Hepatocyte (in vitro differentiated cells): ENCODE measurements around the gene AP2A2. TPM values are rescaled to one million over a fixed set of nuclear protein-coding genes. Genes with fewer than 3 reads are reported as not detected.

ENCODE experiments used
- DNase-seq: peaks from one replicate; pipeline ENCODE4 v3.0.0-alpha.2; 2016; ENCODE audit warnings: low spot score
- H2AFZ ChIP-seq: fragments of 200-600 bp; sonication (generic); 2 replicates; pipeline ENCODE4 v1.6.0; 2016; ENCODE audit warnings: antibody characterized with exemption, mild to moderate bottlenecking
- H3K27ac ChIP-seq: fragments of 200-600 bp; sonication (generic); 2 replicates; pipeline ENCODE4 v1.5.1; 2016; ENCODE audit warnings: mild to moderate bottlenecking
- H3K27me3 ChIP-seq: fragments of 200-600 bp; sonication (generic); 2 replicates; pipeline ENCODE4 v1.6.1; 2016
- H3K36me3 ChIP-seq: fragments of 200-600 bp; sonication (generic); replicated peaks from 2 replicates; pipeline ENCODE4 v1.5.1; 2016; ENCODE audit warnings: low read depth; ENCODE audit not compliant: insufficient read depth
- H3K4me1 ChIP-seq: fragments of 200-600 bp; sonication (generic); 2 replicates; pipeline ENCODE4 v1.5.1; 2016; ENCODE audit warnings: mild to moderate bottlenecking, moderate library complexity; ENCODE audit not compliant: insufficient read depth
- H3K4me2 ChIP-seq: fragments of 200-600 bp; sonication (generic); 2 replicates; pipeline ENCODE4 v1.6.0; 2016
- H3K4me3 ChIP-seq: fragments of 200-600 bp; sonication (generic); 2 replicates; pipeline ENCODE4 v1.5.1; 2016; ENCODE audit warnings: mild to moderate bottlenecking
- H3K79me2 ChIP-seq: fragments of 200-600 bp; sonication (generic); 2 replicates; pipeline ENCODE4 v1.6.0; 2017; ENCODE audit warnings: mild to moderate bottlenecking
- H3K9me2 ChIP-seq: fragments of 200-600 bp; sonication (generic); replicated peaks from 2 replicates; pipeline ENCODE4 v1.6.0; 2017; ENCODE audit warnings: mild to moderate bottlenecking; ENCODE audit not compliant: insufficient read depth
- H3K9me3 ChIP-seq: fragments of 200-600 bp; sonication (generic); 2 replicates; pipeline ENCODE4 v1.5.1; 2016; ENCODE audit warnings: low read depth, mild to moderate bottlenecking
- H4K20me1 ChIP-seq: fragments of 200-600 bp; sonication (generic); 2 replicates; pipeline ENCODE4 v1.6.0; 2016; ENCODE audit warnings: mild to moderate bottlenecking; ENCODE audit not compliant: insufficient read depth, poor library complexity, severe bottlenecking
- EZH2 ChIP-seq: fragments of 200-600 bp; sonication (generic); IDR thresholded peaks from 2 replicates; pipeline ENCODE4 v1.6.1; 2016; ENCODE audit warnings: antibody characterized with exemption, mild to moderate bottlenecking, borderline replicate concordance
- EZH2phosphoT487 ChIP-seq: fragments of 200-600 bp; sonication (generic); IDR thresholded peaks from one replicate; pipeline ENCODE4 v1.6.1; 2018; ENCODE audit warnings: antibody characterized with exemption, mild to moderate bottlenecking, low read depth, moderate library complexity; ENCODE audit not compliant: unreplicated experiment, severe bottlenecking
- WGBS: methylation state at CpG from one replicate; pipeline ENCODE4 v1.1.6; 2016; ENCODE audit warnings: low lambda C conversion rate; ENCODE audit errors: missing lambda C conversion rate; 5-methylcytosine and 5-hydroxymethylcytosine counted together
- polyA plus RNA-seq: library from polyadenylated mRNA; unstranded; fragments of >200 nt; fragmentation: Nextera tagmentation; extraction: Ambion mirVana; gene quantifications from 2 replicates; pipeline ENCODE4 v1.2.1, GENCODE V29; 2016
- total RNA-seq: library from RNA; depleted of rRNA; stranded (reverse); fragments of >200 nt; gene quantifications from 2 replicates; pipeline ENCODE4 v1.2.3, GENCODE V29; 2014
- TF ChIP-seq, protein P1 (sequence below): fragments of 200-600 bp; sonication (generic); IDR thresholded peaks from 2 replicates; pipeline ENCODE4 v1.5.1; 2016; ENCODE audit warnings: antibody characterized with exemption, mild to moderate bottlenecking; ENCODE audit not compliant: poor library complexity

AP2A2 gene
- total and polyA plus RNA-seq, 2 experiments from 2014 or later = 49.7 to 68.0 TPM

DNA sequence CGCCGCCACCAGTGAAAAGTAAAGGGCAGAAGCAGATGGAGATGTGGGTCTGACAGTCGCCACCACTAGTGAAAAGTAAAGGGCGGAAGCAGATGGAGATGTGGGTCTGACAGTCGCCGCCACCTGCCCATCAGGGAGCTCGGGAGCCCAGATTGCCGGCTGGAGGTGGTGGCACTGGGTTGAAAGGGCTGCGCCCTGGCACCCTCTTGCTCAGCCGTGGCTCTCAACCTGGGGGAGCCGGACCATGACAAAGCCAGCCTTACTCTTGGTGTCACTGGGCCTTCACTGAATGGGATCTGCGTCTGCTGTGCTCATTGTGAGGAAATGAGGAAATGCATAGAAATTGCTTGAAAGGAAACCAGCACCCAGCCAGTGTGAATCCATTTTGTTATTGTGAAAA, 36.3 kb downstream of the AP2A2 start:
- no peaks in the 10 kb centered on the region for H3K36me3 ChIP-seq
- WGBS = 93% methylated on average over 10 of the region's 12 CpGs
- TF ChIP-seq EZH2 (no peak), EZH2phosphoT487 (no peak)
- TF ChIP-seq, protein P1, sequence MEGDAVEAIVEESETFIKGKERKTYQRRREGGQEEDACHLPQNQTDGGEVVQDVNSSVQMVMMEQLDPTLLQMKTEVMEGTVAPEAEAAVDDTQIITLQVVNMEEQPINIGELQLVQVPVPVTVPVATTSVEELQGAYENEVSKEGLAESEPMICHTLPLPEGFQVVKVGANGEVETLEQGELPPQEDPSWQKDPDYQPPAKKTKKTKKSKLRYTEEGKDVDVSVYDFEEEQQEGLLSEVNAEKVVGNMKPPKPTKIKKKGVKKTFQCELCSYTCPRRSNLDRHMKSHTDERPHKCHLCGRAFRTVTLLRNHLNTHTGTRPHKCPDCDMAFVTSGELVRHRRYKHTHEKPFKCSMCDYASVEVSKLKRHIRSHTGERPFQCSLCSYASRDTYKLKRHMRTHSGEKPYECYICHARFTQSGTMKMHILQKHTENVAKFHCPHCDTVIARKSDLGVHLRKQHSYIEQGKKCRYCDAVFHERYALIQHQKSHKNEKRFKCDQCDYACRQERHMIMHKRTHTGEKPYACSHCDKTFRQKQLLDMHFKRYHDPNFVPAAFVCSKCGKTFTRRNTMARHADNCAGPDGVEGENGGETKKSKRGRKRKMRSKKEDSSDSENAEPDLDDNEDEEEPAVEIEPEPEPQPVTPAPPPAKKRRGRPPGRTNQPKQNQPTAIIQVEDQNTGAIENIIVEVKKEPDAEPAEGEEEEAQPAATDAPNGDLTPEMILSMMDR = no peak
- no peak for DNase-seq
- peaks cover 10% of the 10 kb centered on the region for H4K20me1 ChIP-seq
- H3K9me2 ChIP-seq = no peaks in the 10 kb centered on the region
- peaks cover 19% of the 10 kb centered on the region for H3K4me1 ChIP-seq
- peaks cover 51% of the 10 kb centered on the region for H3K79me2 ChIP-seq
- H3K27ac ChIP-seq = no peak overlapping the region
- H2AFZ ChIP-seq = no peak overlapping the region
- H3K9me3 ChIP-seq = no peaks in the 10 kb centered on the region
- no peaks in the 10 kb centered on the region for H3K27me3 ChIP-seq
- H3K4me2 ChIP-seq = no peak overlapping the region
- no peak overlapping the region for H3K4me3 ChIP-seq

DNA sequence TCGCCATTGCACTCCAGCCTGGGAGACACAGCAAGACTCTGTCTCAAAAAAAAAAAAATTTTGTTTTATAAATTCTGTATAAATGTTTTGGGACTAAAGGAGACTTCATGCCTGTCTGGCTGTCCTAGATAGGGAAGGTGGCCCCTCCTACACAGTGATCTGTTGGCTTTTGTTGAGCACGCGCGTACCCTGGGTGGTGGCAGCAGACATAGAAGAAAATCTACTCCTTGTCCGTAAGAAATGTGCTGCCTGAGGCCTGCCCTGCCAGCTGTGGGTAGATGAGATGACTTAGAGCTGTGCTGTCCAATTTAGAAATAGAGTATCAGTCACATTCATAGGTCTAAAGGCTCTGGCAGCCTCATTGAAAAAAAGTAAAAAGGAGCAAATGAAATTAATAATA, 37.0 kb downstream of the AP2A2 start:
- no peak for DNase-seq
- no peaks in the 10 kb centered on the region for H3K9me2 ChIP-seq
- no peaks in the 10 kb centered on the region for H3K9me3 ChIP-seq
- H3K4me2 ChIP-seq = no peak overlapping the region
- 97% methylated on average over 5 of the region's 5 CpGs for whole genome bisulfite sequencing
- H3K79me2 ChIP-seq = peaks cover 48% of the 10 kb centered on the region
- peaks cover 12% of the 10 kb centered on the region for H3K4me1 ChIP-seq
- peaks cover 6% of the 10 kb centered on the region for H4K20me1 ChIP-seq
- no peak overlapping the region for H2AFZ ChIP-seq
- TF ChIP-seq, protein P1 = no peak
- TF ChIP-seq EZH2 = no peak
- TF ChIP-seq EZH2phosphoT487 = no peak
- H3K36me3 ChIP-seq = no peaks in the 10 kb centered on the region
- H3K27me3 ChIP-seq = no peaks in the 10 kb centered on the region
- H3K4me3 ChIP-seq = no peak overlapping the region
- no peak overlapping the region for H3K27ac ChIP-seq

GRCh38 chr11:963852-964251, 38.2 kb downstream of the AP2A2 start:
- H3K4me2 ChIP-seq = no peak overlapping the region
- no peak for TF ChIP-seq EZH2
- TF ChIP-seq, protein P1 = no peak
- TF ChIP-seq EZH2phosphoT487 = no peak
- H3K79me2 ChIP-seq = peaks cover 41% of the 10 kb centered on the region
- H3K36me3 ChIP-seq = no peaks in the 10 kb centered on the region
- no peak overlapping the region for H3K27ac ChIP-seq
- no peaks in the 10 kb centered on the region for H3K9me3 ChIP-seq
- H3K4me3 ChIP-seq = no peak overlapping the region
- H3K9me2 ChIP-seq = no peaks in the 10 kb centered on the region
- over 99% methylated on average over 7 of the region's 7 CpGs for WGBS
- H3K27me3 ChIP-seq = no peaks in the 10 kb centered on the region
- H2AFZ ChIP-seq = no peak overlapping the region
- peaks cover 3% of the 10 kb centered on the region for H4K20me1 ChIP-seq
- DNase-seq = no peak
- peaks cover under 1% of the 10 kb centered on the region for H3K4me1 ChIP-seq
